HG03196 (cell line): ENCODE measurements around the gene WNK3.

Experiments
- ATAC-seq: cut with Tn5 transposase; IDR thresholded peaks from one replicate; pipeline ENCODE4 v1.9.1; 2021; ENCODE audit not compliant: unreplicated experiment

WNK3 gene

GRCh38 chrX:54246866-54247265 is 111.0 kb downstream of the WNK3 start:
- no peak for ATAC-seq

DNA sequence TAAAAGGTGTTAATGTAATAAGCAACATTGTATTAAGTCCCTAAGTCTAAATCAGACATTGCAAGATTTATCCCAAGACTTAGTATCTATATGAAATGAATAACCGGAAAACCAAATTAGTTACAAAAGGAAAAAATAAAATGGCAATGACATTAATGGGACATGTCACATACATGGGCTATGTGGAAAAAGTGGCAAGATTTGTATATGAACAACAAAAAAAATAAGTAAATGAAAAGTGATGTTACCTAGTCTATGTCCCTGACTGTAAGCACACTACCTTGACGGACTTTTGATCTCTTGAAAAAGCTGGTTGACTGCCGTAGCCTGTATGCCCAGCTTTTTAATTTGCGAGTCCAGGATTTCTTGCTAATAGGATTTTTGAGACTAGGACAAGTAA is 119.3 kb downstream of the WNK3 start:
- ATAC-seq = no peak

DNA sequence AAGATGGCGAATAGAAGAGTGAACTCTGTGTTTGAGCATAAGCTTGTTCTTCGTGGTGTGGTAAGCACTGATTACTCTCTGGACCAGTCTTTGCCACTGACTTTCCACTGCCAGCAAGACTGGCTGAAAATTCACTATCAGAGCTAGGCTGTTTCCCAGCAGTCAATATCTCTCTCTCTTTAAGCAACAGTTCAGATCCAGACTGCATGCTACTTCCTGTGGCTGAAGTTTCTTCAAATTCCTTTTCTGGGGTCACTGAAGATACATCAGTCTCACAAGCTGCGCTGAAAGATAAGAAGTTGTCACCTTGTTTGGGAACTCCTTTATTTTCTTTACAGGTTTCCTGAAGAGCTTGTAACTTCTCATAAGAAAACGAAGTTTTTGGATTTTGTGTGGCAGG is 120.8 kb downstream of the WNK3 start:
- ATAC-seq = no peak

GRCh38 chrX:54230435-54231148 is 127.3 kb downstream of the WNK3 start:
- ATAC-seq = no peak

GRCh38 chrX:54223581-54223980 is 134.3 kb downstream of the WNK3 start:
- no peak for ATAC-seq

DNA sequence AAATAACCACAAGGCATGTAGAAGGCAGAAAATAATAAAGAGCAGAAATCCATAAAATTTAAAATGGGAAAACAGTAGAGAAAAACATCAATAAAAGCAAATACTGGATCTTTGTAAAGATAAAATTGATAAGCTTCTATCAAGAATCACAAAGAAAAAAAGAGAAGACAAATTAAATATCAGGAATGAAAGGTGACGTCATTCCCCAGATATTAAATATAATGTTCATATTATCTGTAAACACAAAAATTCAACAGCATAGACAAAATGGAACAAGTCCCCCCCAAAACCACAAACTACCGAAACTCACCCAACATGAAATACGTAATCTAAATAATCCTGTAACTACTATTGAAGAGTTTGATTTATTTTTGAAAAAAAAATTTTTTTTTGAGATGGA is 144.2 kb downstream of the WNK3 start:
- no peak for ATAC-seq

DNA sequence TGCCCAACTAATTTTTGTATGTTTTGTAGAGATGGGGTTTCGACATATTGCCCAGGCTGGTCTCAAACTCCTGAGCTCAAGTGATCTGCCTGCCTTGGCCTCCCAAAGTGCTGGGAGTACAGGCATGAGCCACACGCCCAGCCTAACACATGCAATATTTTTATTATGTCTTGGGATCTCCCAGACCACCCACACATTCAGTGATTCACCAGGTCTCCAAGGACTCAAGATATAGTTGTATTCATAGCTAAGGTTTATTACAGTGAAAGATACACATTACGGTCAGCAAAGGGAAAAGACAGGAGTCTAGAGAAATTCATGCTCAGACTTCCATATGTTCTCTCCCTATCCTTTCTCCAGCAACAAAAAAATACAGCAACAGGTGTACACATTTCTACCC is 149.3 kb downstream of the WNK3 start:
- ATAC-seq = no peak

DNA sequence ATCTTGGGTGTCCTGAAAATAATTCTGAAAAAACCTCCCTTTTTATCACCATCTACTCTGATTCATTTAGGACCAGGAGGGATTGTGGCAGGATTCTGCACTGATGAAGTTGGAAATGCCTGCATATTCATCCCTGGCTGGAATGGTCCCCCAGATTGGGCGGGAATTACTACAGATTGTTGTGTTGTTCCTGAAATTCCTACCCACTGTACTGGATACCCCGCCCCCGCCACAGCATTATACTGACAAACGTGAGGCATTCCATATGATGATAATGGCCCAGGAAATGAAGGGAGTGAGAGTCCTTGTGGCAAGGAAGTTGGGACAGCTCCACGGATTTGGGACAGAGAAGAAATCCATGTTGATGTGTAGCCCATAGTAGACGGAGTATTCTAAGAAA is 159.6 kb downstream of the WNK3 start:
- ATAC-seq = no peak

GRCh38 chrX:54194982-54195588 is 162.8 kb downstream of the WNK3 start:
- ATAC-seq = no peak

DNA sequence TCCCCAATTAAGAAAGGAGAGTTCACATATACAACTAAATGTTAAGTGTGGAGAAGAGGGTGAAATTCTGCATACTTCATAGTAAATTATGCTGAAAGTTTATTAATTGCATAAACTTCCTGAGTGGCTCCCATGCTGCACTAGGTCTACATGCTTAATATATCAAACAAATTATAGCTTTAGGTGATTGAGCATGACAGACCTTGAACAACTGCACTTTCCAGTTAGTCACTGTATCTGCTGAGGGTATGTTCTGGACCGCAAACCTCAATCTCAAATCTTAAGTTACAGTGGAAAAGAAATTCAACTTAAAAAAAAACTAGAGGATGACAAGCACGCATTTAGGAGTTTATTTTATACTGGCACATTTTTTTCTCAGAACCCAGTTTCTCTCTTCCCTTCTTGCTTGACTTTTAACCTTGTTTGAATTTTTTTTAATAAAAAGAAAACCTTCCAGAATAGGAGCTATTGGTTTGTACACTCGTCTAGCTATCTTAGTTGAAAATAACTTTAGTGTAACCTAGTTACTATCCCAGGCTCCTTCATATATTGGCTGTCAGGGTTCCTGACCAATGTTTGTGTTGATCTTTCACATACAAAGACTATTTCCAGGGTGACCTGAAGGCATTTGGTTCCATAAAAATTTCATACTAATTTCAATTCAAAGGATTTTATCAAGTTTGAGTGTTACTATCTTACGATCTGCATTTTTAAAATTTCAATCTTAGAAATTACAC is 164.6 kb downstream of the WNK3 start:
- no peak for ATAC-seq

GRCh38 chrX:54184474-54184873 is 173.4 kb downstream of the WNK3 start:
- no peak for ATAC-seq

DNA sequence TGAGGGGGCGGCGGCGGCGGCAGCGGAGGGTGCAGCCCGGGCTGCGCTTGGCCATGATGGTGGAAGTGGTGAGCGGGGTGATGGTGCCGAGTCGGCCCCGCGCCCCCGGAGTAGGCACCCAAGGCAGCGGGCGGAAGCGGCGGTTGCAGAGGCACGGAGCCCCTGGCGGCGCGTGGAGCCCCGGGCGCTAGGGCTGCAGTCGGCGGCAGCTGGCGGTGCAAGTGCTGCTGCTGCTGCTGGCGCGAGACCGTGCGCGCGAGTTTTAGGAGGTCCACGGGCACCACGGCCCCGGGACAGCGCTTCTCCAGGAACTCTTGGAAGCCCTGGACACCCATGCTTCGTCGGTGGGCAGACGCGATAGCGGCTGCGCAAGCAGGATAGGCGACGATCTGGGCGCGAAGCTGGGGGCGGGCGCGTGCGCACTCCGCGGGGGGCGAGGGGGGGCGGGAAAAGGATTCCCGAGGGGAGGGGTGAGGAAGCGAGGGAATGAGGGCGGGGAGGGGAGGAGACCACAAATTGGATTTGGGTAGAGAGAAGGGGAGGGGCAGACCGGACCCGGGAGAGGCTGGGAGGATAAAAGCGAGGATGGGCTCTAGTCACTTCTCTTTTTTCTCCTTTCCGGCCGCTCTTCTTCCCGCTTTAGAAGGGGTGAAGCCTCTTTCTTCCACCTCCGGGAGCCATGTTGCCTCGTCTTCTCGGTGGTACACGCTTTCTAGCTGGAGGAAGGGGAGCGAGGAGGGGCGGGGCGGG is 174.8 kb downstream of the WNK3 start, which contains the start of gene FAM120C:
FAM120C (minus strand) TSS at position 391 of the 750 bp plus-strand sequence; CDS start at position 335, 56 bp downstream.
- peak; percentile 43 for ATAC-seq

DNA sequence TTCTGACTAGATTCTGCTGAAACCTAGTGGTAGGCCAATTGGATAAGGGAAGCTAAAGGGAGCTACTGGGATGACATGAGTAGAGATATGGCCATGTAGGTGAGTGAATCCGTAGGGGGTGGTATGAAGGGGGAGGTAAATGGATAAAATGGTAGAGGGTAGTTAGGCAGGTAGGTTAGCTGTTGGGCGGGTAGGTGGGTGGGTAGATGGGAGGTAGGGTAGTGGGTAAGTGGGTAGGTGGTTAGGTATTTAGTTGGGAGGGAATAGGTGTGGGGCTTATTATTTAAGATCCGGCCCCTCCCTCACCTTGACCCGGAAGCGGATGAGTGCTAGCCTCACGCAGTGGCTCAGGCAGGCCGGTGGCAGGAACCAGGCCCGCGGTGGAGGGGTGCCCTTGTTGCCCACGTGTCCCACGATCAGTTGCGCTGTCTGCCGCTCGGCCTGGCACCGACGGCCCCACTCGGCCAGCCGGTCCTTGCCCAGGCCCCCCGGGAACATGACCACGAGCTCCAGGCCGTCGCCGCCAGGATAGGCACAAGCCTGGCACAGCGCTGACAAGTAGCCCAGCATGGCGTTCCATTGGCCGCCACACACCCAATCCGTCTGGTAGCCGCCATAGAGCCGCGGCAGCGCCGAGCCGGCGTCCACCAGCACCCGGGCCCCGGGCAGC is 175.5 kb downstream of the WNK3 start:
- ATAC-seq = peak; percentile 52

DNA sequence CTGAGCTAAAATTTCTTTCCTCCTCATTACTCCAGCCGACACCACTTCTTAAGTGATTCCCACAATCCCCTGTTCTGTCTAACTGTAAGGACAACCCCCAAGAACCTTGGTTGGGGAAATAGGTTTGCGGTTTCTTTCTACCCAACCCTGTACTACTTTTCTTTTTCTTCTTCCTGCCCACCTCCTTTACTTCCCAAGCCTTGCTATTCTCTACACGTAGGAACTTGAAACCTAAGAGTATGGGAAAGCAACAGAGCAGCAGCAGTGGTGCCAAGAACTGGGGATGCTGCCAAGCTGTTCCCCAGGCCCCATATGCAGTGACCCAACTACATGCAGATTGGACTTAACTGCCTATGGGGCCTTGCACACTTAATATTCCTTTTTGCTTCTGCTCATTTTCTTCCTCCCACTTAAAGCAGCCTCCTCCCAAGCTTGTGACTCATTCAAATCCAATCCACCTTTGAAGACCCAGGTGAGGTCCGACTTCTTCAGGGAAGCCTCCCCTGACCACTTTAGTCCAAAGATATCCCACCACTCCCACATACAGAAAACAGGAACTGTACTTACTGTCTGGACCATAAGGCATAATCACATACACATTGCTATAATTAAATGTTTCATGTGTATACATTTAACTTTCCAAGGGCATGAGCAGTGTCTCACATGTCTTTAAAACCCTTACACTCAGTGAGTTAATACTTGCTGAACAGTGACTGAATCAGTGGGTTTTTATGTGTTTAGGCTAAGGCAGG is 176.5 kb downstream of the WNK3 start:
- ATAC-seq = no peak

DNA sequence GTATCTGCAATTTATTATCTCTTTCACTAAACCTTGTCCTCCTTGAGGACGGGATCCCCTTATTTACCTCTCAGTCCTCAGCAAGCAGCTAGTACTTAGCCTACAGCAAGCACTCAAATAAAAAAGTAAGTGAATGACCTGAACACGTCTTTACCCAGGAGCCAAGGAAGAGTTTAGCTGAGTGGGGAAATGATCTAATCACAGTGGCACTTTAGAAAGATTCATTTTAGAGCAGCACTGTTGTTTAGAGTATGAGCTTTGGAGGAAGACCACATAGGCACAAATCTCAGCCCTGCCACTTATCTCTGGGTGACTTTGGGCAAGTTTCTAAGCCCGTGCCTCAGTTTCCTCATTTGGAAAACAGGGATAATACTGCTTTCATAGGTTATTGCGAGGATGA is 177.4 kb downstream of the WNK3 start:
- ATAC-seq = no peak

DNA sequence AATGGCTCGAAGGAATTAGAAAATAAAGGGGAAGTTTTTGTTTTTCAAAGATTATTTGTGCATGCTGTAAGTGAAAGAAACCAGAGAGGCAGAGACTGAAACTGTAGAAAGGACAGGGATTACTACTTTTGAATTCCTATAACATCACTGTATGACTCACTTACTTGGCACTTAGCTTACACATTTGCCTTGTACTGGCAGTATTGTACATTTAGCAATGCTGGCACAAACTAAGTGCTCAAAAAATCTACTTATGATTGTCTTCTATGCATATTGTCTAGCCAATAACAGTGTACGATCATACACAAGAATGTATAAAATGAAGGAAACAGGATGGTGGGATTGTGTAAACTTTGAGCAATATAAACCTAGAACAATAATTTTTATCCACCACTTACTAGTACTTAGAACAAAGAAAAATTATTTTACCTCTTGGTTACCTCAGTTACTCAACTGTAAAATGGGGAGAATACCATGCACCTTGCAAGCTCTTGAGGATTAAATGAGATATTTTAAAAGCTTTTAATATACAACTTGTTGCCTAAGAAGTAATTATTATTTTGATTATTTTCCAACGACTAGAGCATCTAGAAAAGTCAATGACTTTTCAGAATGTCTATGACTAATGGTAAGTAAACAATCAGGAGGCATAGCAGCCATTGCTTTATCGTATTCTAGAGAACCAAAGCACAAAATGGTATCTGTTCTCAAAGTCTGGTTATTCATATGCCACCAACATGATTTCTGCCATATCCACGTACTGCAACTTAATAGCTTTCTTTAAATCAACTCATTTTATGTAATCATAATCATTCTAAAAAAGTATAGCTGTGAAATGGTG is 179.5 kb downstream of the WNK3 start:
- ATAC-seq = no peak

DNA sequence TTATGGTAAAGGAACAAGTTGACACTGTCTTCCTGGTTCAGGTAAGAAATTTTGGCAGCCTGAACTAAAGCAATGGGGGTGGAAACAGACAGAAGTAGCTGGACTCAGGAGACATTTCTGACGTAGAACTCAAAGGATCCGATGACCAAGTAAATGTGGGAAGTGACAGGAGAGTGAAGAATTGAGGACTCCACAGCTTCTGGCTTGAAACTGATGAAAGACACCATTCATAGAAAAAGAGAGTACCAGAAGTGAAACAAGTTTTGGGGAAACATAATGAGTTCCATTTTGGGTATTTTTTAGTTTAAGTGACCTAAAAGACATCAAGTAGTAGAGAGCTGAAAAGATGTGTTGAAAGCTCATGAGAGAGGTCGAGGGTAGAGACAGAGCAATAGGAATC is 180.5 kb downstream of the WNK3 start:
- ATAC-seq = no peak

- ATAC-seq = no peak
Measured at GRCh38 chrX:54173791-54174190, 184.1 kb downstream of the WNK3 start.

GRCh38 chrX:54172455-54172854 is 185.4 kb downstream of the WNK3 start:
- no peak for ATAC-seq
